Measurements from ENCODE around the gene RBP3. TPM values are rescaled to one million over a fixed set of nuclear protein-coding genes. Genes with fewer than 3 reads are reported as not detected.

RBP3 gene
- total RNA-seq (not detected), polyA plus RNA-seq (ENCODE audit: insufficient read length in 6 of 6) (under 1 TPM in 3 of 6 donors, not detected in 3; 0.07 to 0.14 (median 0.09) TPM)
- long read RNA-seq, donor 1 = 0 reads
- long read RNA-seq, donor 2 = 0 reads
- long read RNA-seq, donor 3 = 0 reads
- long read RNA-seq, donor 4 = 0 reads
- long read RNA-seq, donor 5 = 0 reads
- long read RNA-seq, donor 6 = 0 reads
- long read RNA-seq, donor 7 = 0 reads
- long read RNA-seq, donor 8 = 0 reads
- long read RNA-seq, donor 9 = 0 reads
- long read RNA-seq, donor 10 = 0 reads
- long read RNA-seq, donor 11 = 0 reads
- long read RNA-seq, donor 12 = 0 reads

DNA sequence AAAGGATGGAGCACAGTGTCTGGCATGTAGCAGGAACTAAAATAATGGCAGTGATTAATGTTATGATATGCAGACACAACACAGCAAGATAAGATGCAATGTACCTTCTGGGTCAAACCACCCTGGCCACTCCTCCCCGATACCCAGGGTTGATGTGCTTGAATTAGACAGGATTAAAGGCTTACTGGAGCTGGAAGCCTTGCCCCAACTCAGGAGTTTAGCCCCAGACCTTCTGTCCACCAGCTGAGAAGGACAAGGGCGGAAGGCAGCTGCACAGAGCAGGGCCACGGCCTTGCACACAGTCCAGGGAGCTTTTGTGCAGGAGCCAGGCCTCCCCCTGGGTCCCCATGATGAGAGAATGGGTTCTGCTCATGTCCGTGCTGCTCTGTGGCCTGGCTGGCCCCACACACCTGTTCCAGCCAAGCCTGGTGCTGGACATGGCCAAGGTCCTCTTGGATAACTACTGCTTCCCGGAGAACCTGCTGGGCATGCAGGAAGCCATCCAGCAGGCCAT, at the start of gene RBP3:
Gene RBP3, plus strand, starts transcription at position 226 of the 514 bp plus-strand sequence. Its CDS starts 122 bp downstream, at position 348.
- intact Hi-C loops (cut with DNase I) = no loop called here
- no peak for DNase-seq
- Histone ChIP-seq H3K9me3 (no peaks in the 10 kb centered on the region), H3K4me3 (no peak within 1 kb of the TSS), H3K27ac (no peak within 1 kb of the TSS), H3K36me3 (no peaks in the 10 kb centered on the region), H3K4me1 (no peaks in the 10 kb centered on the region), H3K27me3 (no peaks in the 10 kb centered on the region)
- ATAC-seq = no peak
- TF ChIP-seq, protein P1, sequence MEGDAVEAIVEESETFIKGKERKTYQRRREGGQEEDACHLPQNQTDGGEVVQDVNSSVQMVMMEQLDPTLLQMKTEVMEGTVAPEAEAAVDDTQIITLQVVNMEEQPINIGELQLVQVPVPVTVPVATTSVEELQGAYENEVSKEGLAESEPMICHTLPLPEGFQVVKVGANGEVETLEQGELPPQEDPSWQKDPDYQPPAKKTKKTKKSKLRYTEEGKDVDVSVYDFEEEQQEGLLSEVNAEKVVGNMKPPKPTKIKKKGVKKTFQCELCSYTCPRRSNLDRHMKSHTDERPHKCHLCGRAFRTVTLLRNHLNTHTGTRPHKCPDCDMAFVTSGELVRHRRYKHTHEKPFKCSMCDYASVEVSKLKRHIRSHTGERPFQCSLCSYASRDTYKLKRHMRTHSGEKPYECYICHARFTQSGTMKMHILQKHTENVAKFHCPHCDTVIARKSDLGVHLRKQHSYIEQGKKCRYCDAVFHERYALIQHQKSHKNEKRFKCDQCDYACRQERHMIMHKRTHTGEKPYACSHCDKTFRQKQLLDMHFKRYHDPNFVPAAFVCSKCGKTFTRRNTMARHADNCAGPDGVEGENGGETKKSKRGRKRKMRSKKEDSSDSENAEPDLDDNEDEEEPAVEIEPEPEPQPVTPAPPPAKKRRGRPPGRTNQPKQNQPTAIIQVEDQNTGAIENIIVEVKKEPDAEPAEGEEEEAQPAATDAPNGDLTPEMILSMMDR (IDR thresholded peaks at IDR 0.05) = no peak

DNA sequence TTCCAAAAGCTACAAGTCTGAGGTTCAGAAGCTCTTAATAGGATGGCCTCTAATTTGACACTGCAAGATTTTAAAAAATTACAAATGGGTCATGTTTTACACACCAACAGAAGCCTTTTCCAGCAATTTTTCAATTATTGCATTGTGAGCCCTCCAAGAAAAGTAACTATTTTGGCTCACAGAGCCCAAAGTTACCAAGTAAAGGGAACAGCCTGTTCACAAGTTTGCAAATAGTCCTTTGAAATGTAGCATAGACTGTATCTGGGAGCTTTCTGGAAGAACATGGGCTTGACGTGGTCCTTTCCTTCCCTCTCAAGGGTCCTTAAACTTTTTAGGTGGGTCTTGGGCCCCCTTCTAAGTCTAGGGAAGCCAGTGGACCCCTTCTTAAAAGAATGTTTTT, 49.4 kb upstream of the RBP3 start:
- TF ChIP-seq, protein P1 (IDR thresholded peaks at IDR 0.05) = no peak
- ATAC-seq = no peak
- Histone ChIP-seq H3K4me1 (peaks cover 0 to 12% of the 10 kb centered on the region in 2 donors), H3K4me3 (no peak overlapping the region), H3K27me3 (peaks cover 13 to 82% of the 10 kb centered on the region in 2 donors), H3K9me3 (no peaks in the 10 kb centered on the region), H3K27ac (no peak overlapping the region), H3K36me3 (no peaks in the 10 kb centered on the region)
- DNase-seq = no peak
- intact Hi-C loops (cut with DNase I) = no loop called here

DNA sequence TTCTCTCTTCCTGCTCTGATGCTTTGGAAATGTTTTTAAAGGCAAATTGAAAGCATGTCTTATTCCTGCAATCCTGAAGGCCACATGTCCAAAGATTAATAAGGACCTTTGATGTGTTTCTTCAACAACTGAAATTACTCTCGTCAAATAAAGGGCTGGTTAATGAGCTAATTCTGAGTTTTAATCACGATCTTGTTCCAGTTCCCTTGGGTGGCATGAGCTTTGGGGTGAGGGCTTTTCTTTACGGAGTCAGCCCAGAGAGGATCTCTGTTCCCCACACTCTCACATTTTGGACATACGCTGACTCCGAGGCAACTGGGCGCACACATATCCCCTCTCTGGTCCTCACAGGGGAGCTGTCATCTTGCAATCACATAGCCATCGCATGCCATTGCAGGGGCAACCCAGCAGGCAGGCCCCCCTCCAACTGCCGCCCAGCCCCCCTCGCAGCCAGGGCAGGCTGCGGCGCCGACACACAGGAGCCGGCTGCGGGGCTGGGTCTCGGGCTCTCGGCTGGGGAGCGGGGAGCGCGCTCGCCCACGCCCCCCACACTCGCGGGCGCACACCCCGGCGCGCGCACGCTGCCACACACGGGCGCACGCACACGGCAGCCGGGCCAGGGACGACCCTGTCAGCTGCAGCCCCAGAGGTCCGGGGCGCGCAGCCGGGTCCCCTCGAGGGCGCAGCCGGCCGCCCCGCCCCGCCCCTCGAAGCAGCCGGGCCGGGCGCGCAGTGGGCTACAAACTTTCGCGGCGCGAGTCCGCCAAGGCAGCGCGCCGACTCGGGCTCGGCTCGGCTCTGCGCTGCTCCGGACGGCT, 48.3 kb upstream of the RBP3 start, which contains the start of gene GDF10:
Gene GDF10, plus strand, starts transcription at position 587 of the 818 bp plus-strand sequence. CDS start 455 bp downstream, outside the sequence.
- intact Hi-C loops (cut with DNase I) = no loop called here
- ATAC-seq (peak; percentile 16), DNase-seq (peak in 2 of 4 donors; percentile 31 to 53)
- Histone ChIP-seq H3K36me3 (no peaks in the 10 kb centered on the region), H3K27me3 (peaks cover 13 to 73% of the 10 kb centered on the region in 2 donors), H3K4me1 (peaks cover 0 to 12% of the 10 kb centered on the region in 2 donors), H3K9me3 (no peaks in the 10 kb centered on the region), H3K27ac (no peak within 1 kb of the TSS), H3K4me3 (peak within 1 kb of the TSS; percentile 31 to 32)
- TF ChIP-seq, protein P1 (IDR thresholded peaks at IDR 0.05) = no peak

GRCh38 chr10:47300429-47300931, 47.7 kb upstream of the RBP3 start:
- no peak overlapping the region for H3K27ac ChIP-seq
- TF ChIP-seq, protein P1 (IDR thresholded peaks at IDR 0.05) = no peak
- peak overlapping the region; percentile 31 to 32 for H3K4me3 ChIP-seq
- H3K9me3 ChIP-seq = no peaks in the 10 kb centered on the region
- DNase-seq (no peak), ATAC-seq (peak; percentile 15)
- intact Hi-C loops (cut with DNase I) = no loop called here
- peaks cover 0 to 12% of the 10 kb centered on the region in 2 donors for H3K4me1 ChIP-seq
- H3K27me3 ChIP-seq = peaks cover 13 to 67% of the 10 kb centered on the region in 2 donors
- H3K36me3 ChIP-seq = no peaks in the 10 kb centered on the region
